ENCODE data around the gene TUBGCP6. TPM values are rescaled to one million over a fixed set of nuclear protein-coding genes. Genes with fewer than 3 reads are reported as not detected.

The TUBGCP6 gene
- total RNA-seq, 2 donors from 2014 or later, result 56.3 to 117 TPM

DNA sequence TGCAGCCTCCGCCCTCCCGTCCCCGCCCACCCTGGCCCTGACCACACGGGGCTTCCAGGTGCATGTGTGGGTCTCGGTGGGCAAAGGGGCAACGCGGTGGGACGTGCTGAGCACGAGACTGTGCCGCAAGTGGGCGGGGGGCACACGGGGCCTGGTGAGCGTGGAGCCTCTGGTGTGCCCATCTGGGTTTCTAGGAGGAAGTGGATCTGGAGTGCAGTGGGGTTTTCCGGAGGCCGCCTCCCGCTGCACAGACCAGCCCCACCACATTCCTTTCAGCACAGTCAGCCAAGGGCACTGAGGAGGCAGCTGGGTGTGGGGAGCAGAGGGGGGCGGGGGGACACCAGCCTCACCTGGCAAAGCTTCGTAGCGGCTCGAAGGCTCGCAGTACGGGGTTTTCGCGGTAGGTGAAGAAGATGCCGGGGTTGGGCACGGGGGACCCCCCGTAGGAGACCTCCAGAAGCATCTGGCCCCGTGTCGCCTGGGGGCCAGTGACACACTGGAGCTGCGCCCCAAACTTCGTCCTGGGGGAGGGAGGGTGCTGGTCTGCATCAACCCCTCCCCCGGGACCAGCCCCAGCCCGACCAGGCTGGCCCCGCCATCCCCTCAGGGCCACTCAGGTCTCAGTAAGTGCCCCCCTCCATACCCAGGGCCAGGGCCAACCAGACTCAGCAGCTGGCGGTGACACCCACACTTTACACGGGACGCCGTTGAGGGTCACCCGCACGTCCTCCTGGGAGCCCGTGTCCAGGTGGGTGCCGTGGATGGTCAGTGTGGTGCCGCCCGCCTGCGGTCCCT, 37.7 kb upstream of the TUBGCP6 start:
- peaks cover 35 to 64% of the 10 kb centered on the region in 2 donors for H3K36me3 ChIP-seq
- no peaks in the 10 kb centered on the region for H3K27me3 ChIP-seq (replicated peaks; ENCODE audit: insufficient read depth)
- H3K27ac ChIP-seq, result peak overlapping the region; percentile 63 to 70
- 59% methylated on average over 28 of the region's 45 CpGs for WGBS
- TF ChIP-seq POLR2AphosphoS5 (IDR thresholded peaks at IDR 0.05) (peak; percentile 81), POLR2A (IDR thresholded peaks at IDR 0.05) (no peak)
- peak; percentile 90 for DNase-seq (ENCODE audit: low spot score)
- peak overlapping the region in 1 of 2 donors; percentile 8 for H3K4me3 ChIP-seq
- intact Hi-C loops (cut with DNase I), result no loop called here
- H3K9me3 ChIP-seq, result no peaks in the 10 kb centered on the region
- H3K4me1 ChIP-seq (replicated peaks), result peaks cover 14% of the 10 kb centered on the region

- WGBS, result 39% methylated on average over 20 of the region's 25 CpGs
- Histone ChIP-seq H3K36me3 (peaks cover 32 to 57% of the 10 kb centered on the region in 2 donors), H3K9me3 (no peaks in the 10 kb centered on the region), H3K27ac (peak overlapping the region; percentile 63 to 70), H3K27me3 (replicated peaks; ENCODE audit: insufficient read depth) (no peaks in the 10 kb centered on the region), H3K4me1 (replicated peaks) (peaks cover 14% of the 10 kb centered on the region), H3K4me3 (peak overlapping the region in 1 of 2 donors; percentile 8)
- TF ChIP-seq POLR2AphosphoS5 (IDR thresholded peaks at IDR 0.05) (no peak), POLR2A (IDR thresholded peaks at IDR 0.05) (no peak)
- TF ChIP-seq, protein P1, sequence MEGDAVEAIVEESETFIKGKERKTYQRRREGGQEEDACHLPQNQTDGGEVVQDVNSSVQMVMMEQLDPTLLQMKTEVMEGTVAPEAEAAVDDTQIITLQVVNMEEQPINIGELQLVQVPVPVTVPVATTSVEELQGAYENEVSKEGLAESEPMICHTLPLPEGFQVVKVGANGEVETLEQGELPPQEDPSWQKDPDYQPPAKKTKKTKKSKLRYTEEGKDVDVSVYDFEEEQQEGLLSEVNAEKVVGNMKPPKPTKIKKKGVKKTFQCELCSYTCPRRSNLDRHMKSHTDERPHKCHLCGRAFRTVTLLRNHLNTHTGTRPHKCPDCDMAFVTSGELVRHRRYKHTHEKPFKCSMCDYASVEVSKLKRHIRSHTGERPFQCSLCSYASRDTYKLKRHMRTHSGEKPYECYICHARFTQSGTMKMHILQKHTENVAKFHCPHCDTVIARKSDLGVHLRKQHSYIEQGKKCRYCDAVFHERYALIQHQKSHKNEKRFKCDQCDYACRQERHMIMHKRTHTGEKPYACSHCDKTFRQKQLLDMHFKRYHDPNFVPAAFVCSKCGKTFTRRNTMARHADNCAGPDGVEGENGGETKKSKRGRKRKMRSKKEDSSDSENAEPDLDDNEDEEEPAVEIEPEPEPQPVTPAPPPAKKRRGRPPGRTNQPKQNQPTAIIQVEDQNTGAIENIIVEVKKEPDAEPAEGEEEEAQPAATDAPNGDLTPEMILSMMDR (IDR thresholded peaks at IDR 0.05), result no peak
- intact Hi-C loops (cut with DNase I), result no loop called here
- DNase-seq (ENCODE audit: low spot score), result no peak
Measured at GRCh38 chr22:50281957-50282356, 37.1 kb upstream of the TUBGCP6 start.

DNA sequence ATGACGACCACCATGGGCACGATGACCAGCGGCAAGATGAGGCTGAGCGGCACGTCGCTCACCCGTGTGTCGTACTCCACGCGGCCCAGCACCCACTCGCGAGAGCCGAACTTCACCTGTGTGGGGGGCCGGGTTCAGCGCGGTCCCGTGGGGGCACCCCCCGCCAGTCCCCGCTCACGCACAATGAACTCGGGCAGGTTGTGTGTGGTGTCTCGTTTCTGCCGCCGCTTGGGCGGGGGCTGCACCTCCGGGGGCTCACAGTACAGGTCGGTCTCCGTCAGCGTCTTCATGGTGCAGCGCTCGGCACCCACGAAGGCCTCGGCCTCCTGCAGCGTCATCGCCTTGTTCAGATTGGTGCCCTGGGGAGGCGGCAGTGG, 36.5 kb upstream of the TUBGCP6 start:
- Histone ChIP-seq H3K4me3 (no peak overlapping the region), H3K4me1 (replicated peaks) (peaks cover 14% of the 10 kb centered on the region), H3K27ac (peak overlapping the region; percentile 27 to 63), H3K9me3 (no peaks in the 10 kb centered on the region), H3K27me3 (replicated peaks; ENCODE audit: insufficient read depth) (no peaks in the 10 kb centered on the region), H3K36me3 (peaks cover 31 to 52% of the 10 kb centered on the region in 2 donors)
- WGBS, result 83% methylated on average over 31 of the region's 36 CpGs
- DNase-seq (ENCODE audit: low spot score), result no peak
- intact Hi-C loops (cut with DNase I), result no loop called here
- TF ChIP-seq POLR2AphosphoS5 (IDR thresholded peaks at IDR 0.05) (no peak), POLR2A (IDR thresholded peaks at IDR 0.05) (no peak)
- TF ChIP-seq, protein P1 (IDR thresholded peaks at IDR 0.05), result no peak

DNA sequence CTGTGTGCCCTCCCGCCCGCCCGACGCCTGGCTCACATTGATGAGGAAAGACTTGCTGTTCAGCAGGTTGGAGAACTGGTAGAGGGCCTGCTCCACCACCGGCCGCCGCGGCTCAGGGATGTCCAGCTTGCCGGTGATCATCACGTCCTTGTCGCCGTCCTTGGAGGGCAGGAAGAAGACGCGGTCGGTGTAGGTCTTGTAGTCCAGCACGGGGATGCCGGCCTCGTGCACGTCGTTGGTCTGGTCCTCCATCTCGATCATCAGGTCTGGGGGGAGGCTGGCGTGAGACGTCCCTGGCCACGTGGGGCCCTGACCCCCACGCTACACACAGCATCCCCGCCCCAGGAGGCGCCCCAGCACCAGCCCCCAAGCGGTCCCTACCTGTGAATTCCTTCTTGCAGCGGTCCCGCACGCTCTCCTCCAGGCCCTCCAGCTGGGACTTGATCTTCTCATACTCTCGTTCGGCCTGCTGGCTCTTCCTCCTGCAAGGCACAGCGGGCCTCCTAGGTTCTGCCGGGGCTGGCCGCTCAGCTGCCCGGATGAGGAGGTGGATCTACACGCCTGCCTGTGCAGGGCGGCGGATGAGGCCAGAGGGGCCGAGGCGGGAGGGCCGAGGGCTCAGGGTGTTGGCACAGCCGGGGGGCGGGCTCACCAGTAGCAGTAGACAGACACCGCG, 36.0 kb upstream of the TUBGCP6 start:
- no peaks in the 10 kb centered on the region for H3K27me3 ChIP-seq (replicated peaks; ENCODE audit: insufficient read depth)
- H3K9me3 ChIP-seq, result no peaks in the 10 kb centered on the region
- peaks cover 28 to 47% of the 10 kb centered on the region in 2 donors for H3K36me3 ChIP-seq
- intact Hi-C loops (cut with DNase I), result no loop called here
- no peak overlapping the region for H3K4me3 ChIP-seq
- TF ChIP-seq POLR2AphosphoS5 (IDR thresholded peaks at IDR 0.05) (no peak), POLR2A (IDR thresholded peaks at IDR 0.05) (no peak)
- TF ChIP-seq, protein P1 (IDR thresholded peaks at IDR 0.05), result no peak
- DNase-seq (ENCODE audit: low spot score), result no peak
- H3K27ac ChIP-seq, result peak overlapping the region in 1 of 2 donors; percentile 63
- 94% methylated on average over 39 of the region's 47 CpGs for WGBS
- peaks cover 14% of the 10 kb centered on the region for H3K4me1 ChIP-seq (replicated peaks)

- no peak for DNase-seq (ENCODE audit: low spot score)
- Histone ChIP-seq H3K27me3 (replicated peaks; ENCODE audit: insufficient read depth) (no peaks in the 10 kb centered on the region), H3K4me3 (no peak overlapping the region), H3K27ac (no peak overlapping the region), H3K4me1 (replicated peaks) (peaks cover 14% of the 10 kb centered on the region), H3K36me3 (peaks cover 27 to 44% of the 10 kb centered on the region in 2 donors), H3K9me3 (no peaks in the 10 kb centered on the region)
- WGBS, result 88% methylated on average over 29 of the region's 38 CpGs
- intact Hi-C loops (cut with DNase I), result no loop called here
- TF ChIP-seq, protein P1 (IDR thresholded peaks at IDR 0.05), result no peak
- no peak for TF ChIP-seq POLR2A (IDR thresholded peaks at IDR 0.05)
Measured at GRCh38 chr22:50280022-50280707, 35.3 kb upstream of the TUBGCP6 start.

All from prostate gland (tissue), 2 donors.